ENCODE results near the gene KLF16. TPM values are rescaled to one million over a fixed set of nuclear protein-coding genes. Genes with fewer than 3 reads are reported as not detected.
"Not testable (repeated sequence)": the region's sequence is repeated elsewhere in the genome, so short reads cannot be mapped to it uniquely, and the experiment has no call there.

Gene KLF16
- total and polyA plus RNA-seq, 2 experiments from 2014 or later, result 6.4 to 16.0 TPM

DNA sequence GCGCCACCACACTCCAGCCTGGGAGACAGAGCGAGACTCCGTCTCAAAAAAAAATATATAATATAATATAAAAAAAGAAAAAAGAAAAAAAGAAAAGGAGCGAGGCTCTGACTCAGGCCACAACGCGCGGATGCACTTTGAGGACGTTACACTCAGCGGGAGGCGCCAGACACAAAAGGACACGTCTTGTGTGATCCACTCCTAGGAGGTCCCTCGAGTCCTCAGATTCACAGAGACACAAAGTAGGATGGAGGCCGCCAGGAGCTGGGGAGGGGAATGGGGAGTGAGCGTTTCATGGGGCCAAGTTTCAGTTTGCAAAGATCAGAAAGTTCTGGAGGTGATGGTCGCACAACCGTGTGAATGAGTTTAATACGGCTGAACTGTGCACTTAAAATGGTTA lies 30.4 kb upstream of the KLF16 start:
- TF ChIP-seq CTCF (IDR thresholded peaks at IDR 0.05; ENCODE audit: poor library complexity) (no peak), EZH2 (IDR thresholded peaks at IDR 0.05; ENCODE audit: borderline replicate concordance) (no peak), EZH2phosphoT487 (IDR thresholded peaks at IDR 0.05; ENCODE audit: low read depth, severe bottlenecking, unreplicated experiment) (no peak)
- Histone ChIP-seq H3K4me2 (no peak overlapping the region), H3K27ac (no peak overlapping the region), H2AFZ (no peak overlapping the region), H3K4me1 (ENCODE audit: insufficient read depth) (no peaks in the 10 kb centered on the region), H3K4me3 (no peak overlapping the region), H3K36me3 (replicated peaks; ENCODE audit: insufficient read depth, low read depth) (no peaks in the 10 kb centered on the region), H3K79me2 (no peaks in the 10 kb centered on the region), H3K9me3 (ENCODE audit: low read depth) (no peaks in the 10 kb centered on the region), H3K27me3 (no peaks in the 10 kb centered on the region), H4K20me1 (ENCODE audit: insufficient read depth, poor library complexity, severe bottlenecking) (no peaks in the 10 kb centered on the region), H3K9me2 (replicated peaks; ENCODE audit: insufficient read depth) (no peaks in the 10 kb centered on the region)
- WGBS (ENCODE audit: low lambda C conversion rate, missing lambda C conversion rate), result 82% methylated on average over 16 of the region's 17 CpGs
- no peak for DNase-seq (ENCODE audit: low spot score)

DNA sequence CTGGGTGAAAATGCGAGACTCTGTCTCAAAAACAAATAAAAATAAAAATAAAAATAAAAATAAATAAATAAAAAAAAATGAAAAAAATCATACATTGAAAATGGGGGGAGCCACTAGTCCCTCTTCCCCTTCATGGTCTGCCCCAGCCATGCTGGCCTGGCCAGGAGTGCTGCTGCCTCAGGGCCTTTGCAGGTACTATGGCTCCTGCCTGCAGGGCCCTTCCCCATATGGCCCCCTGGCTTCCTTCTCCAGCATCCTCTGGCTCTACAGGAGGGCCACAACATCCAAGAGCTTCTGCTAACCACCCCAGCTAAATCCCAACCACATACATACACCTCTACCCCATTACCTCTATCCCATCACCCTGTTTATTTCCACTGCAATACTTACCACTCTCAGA lies 26.5 kb upstream of the KLF16 start:
- H3K27ac ChIP-seq, result no peak overlapping the region
- H3K36me3 ChIP-seq (replicated peaks; ENCODE audit: insufficient read depth, low read depth), result no peaks in the 10 kb centered on the region
- no peak overlapping the region for H2AFZ ChIP-seq
- no peaks in the 10 kb centered on the region for H3K27me3 ChIP-seq
- WGBS (ENCODE audit: low lambda C conversion rate, missing lambda C conversion rate), result 100% methylated on average over 1 of the region's 1 CpG
- H3K4me1 ChIP-seq (ENCODE audit: insufficient read depth), result peaks cover 2% of the 10 kb centered on the region
- H3K4me2 ChIP-seq, result no peak overlapping the region
- no peaks in the 10 kb centered on the region for H4K20me1 ChIP-seq (ENCODE audit: insufficient read depth, poor library complexity, severe bottlenecking)
- TF ChIP-seq CTCF (IDR thresholded peaks at IDR 0.05; ENCODE audit: poor library complexity) (no peak), EZH2phosphoT487 (IDR thresholded peaks at IDR 0.05; ENCODE audit: low read depth, severe bottlenecking, unreplicated experiment) (no peak), EZH2 (IDR thresholded peaks at IDR 0.05; ENCODE audit: borderline replicate concordance) (no peak)
- H3K79me2 ChIP-seq, result peaks cover 1% of the 10 kb centered on the region
- no peaks in the 10 kb centered on the region for H3K9me2 ChIP-seq (replicated peaks; ENCODE audit: insufficient read depth)
- H3K4me3 ChIP-seq, result no peak overlapping the region
- DNase-seq (ENCODE audit: low spot score), result no peak
- no peaks in the 10 kb centered on the region for H3K9me3 ChIP-seq (ENCODE audit: low read depth)

DNA sequence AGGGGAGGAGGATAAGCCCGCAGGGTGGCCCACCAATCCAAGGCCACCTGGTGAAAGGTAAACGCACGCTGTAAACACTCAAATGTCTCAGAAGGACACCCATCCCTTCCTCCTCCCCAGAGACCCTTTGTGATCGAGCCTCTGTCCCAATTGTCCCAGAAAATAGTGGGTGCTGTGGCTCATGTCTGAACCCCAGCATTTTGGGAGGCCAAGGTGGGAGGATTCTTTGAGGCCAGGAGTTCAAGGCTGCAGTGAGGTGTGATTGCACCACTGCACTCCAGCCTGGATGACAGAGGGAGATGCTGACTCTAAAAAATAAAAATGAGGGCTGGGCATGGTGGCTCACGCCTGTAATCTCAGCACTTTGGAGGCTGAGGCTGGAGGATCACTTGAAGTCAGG lies 25.0 kb upstream of the KLF16 start:
- 80% methylated on average over 5 of the region's 5 CpGs for WGBS (ENCODE audit: low lambda C conversion rate, missing lambda C conversion rate)
- H3K27me3 ChIP-seq, result no peaks in the 10 kb centered on the region
- no peaks in the 10 kb centered on the region for H3K36me3 ChIP-seq (replicated peaks; ENCODE audit: insufficient read depth, low read depth)
- TF ChIP-seq EZH2phosphoT487 (IDR thresholded peaks at IDR 0.05; ENCODE audit: low read depth, severe bottlenecking, unreplicated experiment) (no peak), EZH2 (IDR thresholded peaks at IDR 0.05; ENCODE audit: borderline replicate concordance) (no peak)
- no peaks in the 10 kb centered on the region for H3K9me2 ChIP-seq (replicated peaks; ENCODE audit: insufficient read depth)
- peaks cover 17% of the 10 kb centered on the region for H3K79me2 ChIP-seq
- peaks cover 13% of the 10 kb centered on the region for H3K4me1 ChIP-seq (ENCODE audit: insufficient read depth)
- no peaks in the 10 kb centered on the region for H3K9me3 ChIP-seq (ENCODE audit: low read depth)
- H4K20me1 ChIP-seq (ENCODE audit: insufficient read depth, poor library complexity, severe bottlenecking), result peaks cover 14% of the 10 kb centered on the region
- DNase-seq (ENCODE audit: low spot score), result no peak
- no peak overlapping the region for H2AFZ ChIP-seq
- no peak overlapping the region for H3K4me3 ChIP-seq
- H3K4me2 ChIP-seq, result no peak overlapping the region
- H3K27ac ChIP-seq, result no peak overlapping the region

GRCh38 chr19:1886360-1886759 lies 23.0 kb upstream of the KLF16 start:
- H3K9me3 ChIP-seq (ENCODE audit: low read depth); H3K36me3 ChIP-seq (replicated peaks; ENCODE audit: insufficient read depth, low read depth); H2AFZ ChIP-seq; H3K27ac ChIP-seq; H3K27me3 ChIP-seq; DNase-seq (ENCODE audit: low spot score); H3K9me2 ChIP-seq (replicated peaks; ENCODE audit: insufficient read depth); H3K4me2 ChIP-seq; H3K4me3 ChIP-seq: not testable (repeated sequence)
- H3K79me2 ChIP-seq, result peaks cover 35% of the 10 kb centered on the region
- H3K4me1 ChIP-seq (ENCODE audit: insufficient read depth), result peaks cover 22% of the 10 kb centered on the region
- H4K20me1 ChIP-seq (ENCODE audit: insufficient read depth, poor library complexity, severe bottlenecking), result peaks cover 32% of the 10 kb centered on the region
- 95% methylated on average over 15 of the region's 15 CpGs for WGBS (ENCODE audit: low lambda C conversion rate, missing lambda C conversion rate)

DNA sequence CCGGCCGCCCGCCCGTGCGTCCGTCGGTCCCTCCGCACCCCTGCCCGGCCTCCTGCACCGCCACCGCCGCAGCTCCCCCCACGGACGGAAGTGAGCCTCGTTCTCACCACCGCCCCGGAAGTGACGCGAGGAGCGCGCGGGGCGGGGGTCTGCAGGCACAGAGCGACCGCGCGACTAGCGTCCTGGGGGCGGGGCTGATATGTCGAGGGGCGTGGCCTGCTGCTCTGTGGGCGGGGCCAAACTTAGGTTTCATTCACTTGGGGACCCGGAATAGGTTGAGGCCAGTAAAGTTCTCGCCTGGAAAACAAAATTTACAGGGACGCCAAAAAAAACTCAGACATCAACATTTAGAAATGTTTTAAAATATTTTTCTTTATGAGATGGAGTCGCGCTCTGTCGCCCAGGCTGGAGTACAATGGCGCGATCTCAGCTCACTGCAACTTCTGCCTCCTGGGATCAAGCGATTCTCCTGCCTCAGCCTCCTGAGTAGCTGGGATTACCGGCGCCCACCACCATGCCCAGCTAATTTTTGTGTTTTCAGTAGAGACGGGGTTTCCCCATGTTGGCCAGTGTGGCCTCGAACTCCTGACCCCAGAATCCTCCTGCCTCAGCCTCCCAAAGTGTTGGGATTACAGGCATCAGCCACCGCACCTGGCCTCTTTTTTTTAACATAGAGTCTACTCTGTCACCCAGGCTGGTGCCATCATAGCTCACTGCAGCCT lies 22.2 kb upstream of the KLF16 start, which contains the start of gene ABHD17A:
Gene ABHD17A (minus strand): TSS at position 99 of the 722 bp plus-strand sequence. CDS start 3,930 bp downstream, outside the sequence.
- not testable (repeated sequence) for H3K27me3 ChIP-seq; H3K9me2 ChIP-seq (replicated peaks; ENCODE audit: insufficient read depth); H3K36me3 ChIP-seq (replicated peaks; ENCODE audit: insufficient read depth, low read depth); H2AFZ ChIP-seq; H3K9me3 ChIP-seq (ENCODE audit: low read depth)
- H3K4me2 ChIP-seq, result peak within 1 kb of the TSS; percentile 99
- H3K4me3 ChIP-seq, result peak within 1 kb of the TSS; percentile 97
- peak within 1 kb of the TSS; percentile 80 for H3K27ac ChIP-seq
- peaks cover 37% of the 10 kb centered on the region for H3K79me2 ChIP-seq
- WGBS (ENCODE audit: low lambda C conversion rate, missing lambda C conversion rate), result 37% methylated on average over 28 of the region's 46 CpGs
- DNase-seq (ENCODE audit: low spot score), result peak; percentile 98
- H4K20me1 ChIP-seq (ENCODE audit: insufficient read depth, poor library complexity, severe bottlenecking), result peaks cover 32% of the 10 kb centered on the region
- H3K4me1 ChIP-seq (ENCODE audit: insufficient read depth), result peaks cover 22% of the 10 kb centered on the region

Measured in hepatocyte (in vitro differentiated cells).